Omental fat pad (tissue), 4 donors: ENCODE measurements around the gene GTSE1. TPM values are rescaled to one million over a fixed set of nuclear protein-coding genes. Genes with fewer than 3 reads are reported as not detected.

Experiments used
- ATAC-seq: fragments of 150-250 bp; one replicate; pipeline ENCODE4 v1.9.1; 2016; ENCODE audit warnings: mild to moderate bottlenecking, moderate library complexity; ENCODE audit not compliant: low FRiP score
- DNase-seq: peaks from one replicate; pipeline ENCODE4 v3.0.0-alpha.2; 2019; ENCODE audit warnings: low spot score
- CTCF ChIP-seq, 3 donors: fragments of 450-650 bp; IDR thresholded peaks; one replicate each; pipeline ENCODE4 v1.5.1; 2016 to 2017; ENCODE audit warnings: antibody characterized with exemption in 3 of 3, mild to moderate bottlenecking in 3 of 3, moderate library complexity in 2 of 3
- total RNA-seq, 4 donors: library from RNA; depleted of rRNA; stranded (reverse); fragments of >200 nt; gene quantifications; one replicate each; pipeline ENCODE4 v1.1.0, GENCODE V29; 2016

Gene GTSE1
- total RNA-seq, 4 donors from 2014 or later = 1.1 to 2.5 (median 1.3) TPM; not detected in 1

- TF ChIP-seq CTCF (IDR thresholded peaks at IDR 0.05) = no peak
- DNase-seq (no peak), ATAC-seq (no peak)
Measured at GRCh38 chr22:46337870-46338269, 41.2 kb downstream of the GTSE1 start.

- ATAC-seq (no peak), DNase-seq (no peak)
- no peak for TF ChIP-seq CTCF (IDR thresholded peaks at IDR 0.05)
Measured at GRCh38 chr22:46338636-46339035, 42.0 kb downstream of the GTSE1 start.

DNA sequence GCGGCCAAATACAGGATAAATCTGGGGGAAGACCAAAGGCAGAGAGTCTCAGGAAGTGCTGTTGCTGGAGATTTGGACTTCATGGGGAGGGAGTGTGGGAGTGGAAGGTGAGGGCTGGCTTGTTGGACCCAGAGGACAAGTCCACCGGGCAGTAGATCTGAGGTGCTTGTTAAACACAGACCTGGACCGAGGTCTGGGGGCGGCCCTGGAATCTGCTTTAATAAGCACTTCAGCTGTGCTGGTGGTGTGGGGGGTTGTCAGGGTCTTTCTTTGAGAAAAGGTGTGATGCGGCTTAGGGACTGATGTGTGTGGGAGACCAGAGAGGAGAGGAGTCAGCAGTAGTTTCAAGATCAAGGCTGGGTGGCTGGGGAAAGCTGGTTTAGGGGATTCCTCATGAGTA, 43.3 kb downstream of the GTSE1 start:
- TF ChIP-seq CTCF (IDR thresholded peaks at IDR 0.05) = no peak
- no peak for DNase-seq

DNA sequence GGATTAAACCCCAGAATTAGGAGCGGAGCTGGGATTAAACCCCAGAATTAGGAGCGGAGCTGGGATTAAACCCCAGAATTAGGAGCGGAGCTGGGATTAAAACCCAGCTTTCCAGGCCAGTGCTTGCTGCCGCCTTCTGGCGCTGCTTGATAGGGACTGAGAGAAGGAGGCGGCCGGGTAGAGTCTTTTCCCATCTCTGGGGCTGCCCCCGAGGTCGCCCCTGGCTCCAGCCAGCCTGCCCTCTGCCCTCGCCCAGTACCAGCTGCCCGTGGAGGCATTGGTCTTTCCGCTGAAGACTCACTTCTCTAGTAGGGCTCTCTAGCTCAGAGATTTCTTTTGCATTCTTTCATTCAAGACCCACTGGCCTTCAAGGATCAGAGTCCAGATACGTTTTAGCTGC, 44.0 kb downstream of the GTSE1 start:
- TF ChIP-seq CTCF (IDR thresholded peaks at IDR 0.05) = no peak
- no peak for ATAC-seq
- no peak for DNase-seq

More for the DNA sequence above, 43.3 kb downstream of the GTSE1 start:
- no peak for ATAC-seq

DNA sequence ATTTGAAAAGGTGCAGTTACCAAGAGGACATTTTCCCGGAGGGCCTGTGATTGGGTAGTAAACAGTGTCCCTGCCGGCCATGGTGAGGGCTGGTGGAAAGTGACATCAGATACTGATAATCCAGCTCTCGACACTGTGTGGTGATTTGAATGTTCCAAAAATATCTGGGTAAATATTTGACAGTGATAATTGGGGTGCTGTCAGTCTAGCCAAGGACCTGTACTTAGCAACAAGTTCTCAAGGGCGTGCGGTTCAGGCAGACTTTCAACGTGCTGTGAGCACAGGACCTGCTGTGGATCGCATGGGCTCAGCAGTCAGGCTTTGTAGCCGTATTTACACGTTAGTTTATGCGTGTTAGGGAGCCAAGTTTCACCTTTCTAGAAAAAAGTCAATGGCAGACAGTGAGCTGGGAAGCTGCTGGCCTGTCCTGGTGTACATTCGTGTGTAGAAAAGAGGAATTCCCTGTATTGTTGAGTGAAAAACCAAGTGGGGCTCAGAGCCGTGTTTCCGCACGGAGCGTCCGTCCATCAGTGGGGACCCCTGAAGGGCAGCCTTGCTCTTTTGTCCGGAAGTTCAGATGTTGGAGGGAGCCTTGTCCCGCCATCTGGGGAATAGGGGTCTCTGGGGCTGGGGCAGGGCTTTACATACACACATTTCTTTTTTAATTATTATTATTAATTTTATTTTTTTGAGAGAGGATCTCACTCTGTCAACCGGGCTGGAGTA, 50.2 kb downstream of the GTSE1 start:
- TF ChIP-seq CTCF (IDR thresholded peaks at IDR 0.05) = no peak
- no peak for DNase-seq
- ATAC-seq = no peak

GRCh38 chr22:46347646-46348045, 51.0 kb downstream of the GTSE1 start:
- ATAC-seq (no peak), DNase-seq (no peak)
- TF ChIP-seq CTCF (IDR thresholded peaks at IDR 0.05) = no peak

DNA sequence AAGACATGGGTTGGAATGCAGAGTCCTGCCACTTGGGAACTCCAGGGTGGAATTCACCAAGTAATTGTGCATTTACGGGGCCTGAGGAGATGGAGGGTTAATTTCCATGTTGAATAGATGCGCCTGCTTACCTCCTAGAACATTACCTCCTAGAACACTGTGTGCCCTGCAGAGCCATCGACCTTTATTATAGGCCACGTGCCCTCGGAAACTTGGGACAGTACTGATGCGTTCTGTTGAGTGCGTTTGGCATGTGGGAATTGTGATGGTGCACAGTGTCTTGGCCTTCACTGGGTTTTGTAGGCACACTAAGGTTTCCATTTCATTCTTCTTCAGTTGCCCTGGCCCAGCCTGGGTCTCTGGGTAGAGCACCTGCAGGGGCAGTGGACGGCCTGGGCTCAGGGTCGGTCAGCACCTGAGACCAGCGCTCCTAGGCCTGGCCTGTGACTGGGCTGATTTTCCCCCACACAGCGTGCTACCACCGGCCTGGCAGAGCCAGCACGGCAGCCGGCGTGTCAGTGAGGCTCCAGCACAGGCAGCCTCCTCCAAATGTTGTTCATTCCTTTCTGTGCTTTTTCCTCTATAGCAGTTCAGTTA, 51.5 kb downstream of the GTSE1 start:
- DNase-seq (no peak), ATAC-seq (no peak)
- no peak for TF ChIP-seq CTCF (IDR thresholded peaks at IDR 0.05)
